Activated CD4-positive, alpha-beta T cell treated with anti-CD3 and anti-CD28 coated beads, Interleukin-2, amount 50 U/mL, for 1 hour (primary cell): ENCODE results near the gene SIK3.

ENCODE experiments used
- DNase-seq: peaks from one replicate; pipeline ENCODE4 v3.0.0-alpha.2; 2020

The SIK3 gene

DNA sequence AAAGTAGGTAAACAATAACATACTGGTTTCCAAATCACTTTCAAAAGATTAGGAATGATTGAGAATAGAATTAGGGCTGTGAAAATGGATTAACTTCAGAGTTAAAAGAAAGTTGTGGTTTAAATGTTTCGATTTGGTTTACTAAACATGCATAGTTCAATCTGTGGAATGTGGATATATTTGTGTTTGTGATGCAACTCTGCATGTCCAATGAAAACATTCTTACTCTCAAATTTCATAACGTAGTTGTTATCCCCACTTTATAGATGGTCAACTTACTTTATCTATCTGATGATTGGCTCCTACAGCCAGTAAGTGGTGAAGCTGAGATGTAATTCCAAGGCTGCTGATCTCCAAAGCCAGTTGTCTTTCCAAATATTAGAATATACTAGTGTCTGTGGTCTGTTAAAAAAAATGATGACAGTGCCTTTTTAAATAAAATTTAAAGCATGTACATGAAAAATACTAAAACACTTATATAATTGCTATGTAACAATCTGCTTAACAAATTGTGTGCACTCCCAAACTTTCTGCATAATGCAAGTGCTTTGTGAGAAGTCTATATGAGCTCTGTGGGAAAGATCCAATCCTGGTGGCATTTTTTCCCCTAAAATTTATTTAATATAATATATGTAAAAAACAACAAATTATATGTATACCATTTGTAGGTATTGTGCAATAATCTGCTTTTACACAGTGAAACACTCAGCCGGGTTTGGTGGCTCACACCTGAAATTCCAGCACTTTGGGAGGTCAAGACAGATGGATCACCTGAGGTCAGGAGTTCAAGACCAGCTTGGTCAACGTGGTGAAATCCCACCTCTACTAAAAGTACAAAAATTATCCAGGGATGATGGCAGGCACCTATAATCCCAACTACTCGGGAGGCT is 9.7 kb upstream of the SIK3 start:
- no peak for DNase-seq

DNA sequence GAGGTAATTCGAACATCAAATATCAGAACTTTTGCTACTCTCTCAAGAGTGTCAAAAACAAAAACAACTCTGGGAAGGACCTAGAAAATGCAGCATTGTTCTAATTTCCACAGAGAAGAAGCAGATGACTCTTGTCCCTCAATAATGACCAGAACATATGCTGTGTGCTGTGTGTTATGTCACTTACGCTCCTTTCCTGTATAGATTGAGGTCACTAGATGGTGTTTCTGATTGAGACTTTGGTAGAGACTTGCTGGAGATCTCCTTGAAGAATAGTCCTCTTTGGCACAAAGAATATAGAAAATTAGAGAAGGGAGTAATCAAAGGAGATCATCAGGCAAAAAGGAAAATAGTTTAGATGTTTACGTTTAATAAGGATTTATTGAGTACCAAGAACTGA is 2.3 kb upstream of the SIK3 start:
- DNase-seq, result no peak

DNA sequence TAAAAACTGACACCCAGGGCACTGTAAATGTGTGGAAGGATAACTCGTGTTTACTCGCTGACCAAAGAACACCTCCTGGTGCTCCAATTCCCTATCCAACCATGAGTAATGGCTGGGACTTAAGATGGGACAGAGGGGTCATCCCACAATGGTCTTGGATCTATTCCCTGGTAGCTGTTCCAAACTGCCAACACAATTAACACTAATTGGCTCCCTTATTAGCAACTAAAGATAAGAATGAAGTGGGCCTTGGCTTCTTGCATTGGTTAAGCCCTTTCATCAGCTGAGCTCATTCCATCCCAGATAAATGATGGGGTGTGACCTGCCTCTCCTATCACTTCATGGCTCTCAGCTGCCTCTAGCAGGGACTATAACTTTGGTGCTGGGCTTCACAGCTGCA is 1.5 kb upstream of the SIK3 start:
- no peak for DNase-seq

DNA sequence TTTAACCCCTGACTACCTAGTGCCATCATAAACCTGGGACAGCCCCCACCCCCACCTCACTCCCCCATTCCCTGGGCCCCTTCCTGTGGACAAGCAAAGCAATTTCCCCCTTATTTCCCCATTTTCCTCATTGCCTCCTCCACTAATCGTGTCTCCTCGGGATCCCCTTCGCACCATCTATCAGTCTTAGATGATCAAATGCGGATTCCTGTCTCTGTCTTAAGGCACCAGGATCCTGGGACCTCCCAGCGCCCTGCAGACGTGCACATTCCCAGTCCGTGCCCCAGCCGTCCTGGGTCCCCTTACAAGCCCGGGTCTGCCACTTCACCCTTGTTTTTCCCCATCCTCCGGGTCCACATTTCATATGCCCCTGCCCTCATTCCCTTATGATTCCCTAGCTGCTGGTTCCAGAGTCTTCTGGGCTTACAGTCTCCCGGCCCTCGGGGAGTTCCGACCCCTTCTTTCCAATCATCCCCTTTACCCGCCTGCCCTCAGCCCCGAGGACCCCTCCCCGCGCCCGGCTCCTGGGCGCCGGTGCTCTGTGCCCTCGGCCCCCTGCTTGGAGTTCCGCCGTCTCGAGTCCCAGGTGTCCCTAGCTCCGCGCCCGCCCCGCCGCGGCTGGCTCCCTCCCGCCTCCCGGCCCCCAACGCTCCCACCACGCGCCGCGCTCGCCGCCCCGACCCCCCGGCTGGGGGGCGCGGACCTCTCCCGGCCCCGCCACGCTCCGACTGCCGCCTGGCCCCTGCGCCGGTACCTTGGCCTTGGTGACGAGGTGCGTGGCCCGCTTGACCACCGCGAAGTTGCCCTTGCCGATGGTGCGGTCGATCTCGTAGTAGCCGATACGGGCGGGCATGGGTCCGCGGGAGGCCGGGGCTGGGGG is 599 bp downstream of the SIK3 start:
- DNase-seq, result peak; percentile 20

DNA sequence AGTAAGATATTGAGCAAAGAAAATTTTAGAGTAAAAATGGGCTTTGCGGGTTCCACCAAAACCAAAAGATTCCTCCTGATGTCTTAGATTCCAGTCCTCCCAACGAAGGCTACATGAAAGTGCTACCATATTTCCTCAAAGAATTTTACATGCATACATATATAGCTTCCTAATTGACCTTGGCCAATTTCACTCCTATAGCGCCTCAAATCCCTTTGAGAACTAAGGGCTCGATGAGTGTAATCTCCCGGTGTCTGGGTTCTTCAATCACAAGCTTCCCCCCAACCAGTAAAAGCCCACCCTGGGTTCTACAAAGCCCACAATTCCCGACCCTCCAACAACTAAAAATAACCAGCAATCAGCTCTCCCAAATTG is 1.2 kb downstream of the SIK3 start:
- no peak for DNase-seq

DNA sequence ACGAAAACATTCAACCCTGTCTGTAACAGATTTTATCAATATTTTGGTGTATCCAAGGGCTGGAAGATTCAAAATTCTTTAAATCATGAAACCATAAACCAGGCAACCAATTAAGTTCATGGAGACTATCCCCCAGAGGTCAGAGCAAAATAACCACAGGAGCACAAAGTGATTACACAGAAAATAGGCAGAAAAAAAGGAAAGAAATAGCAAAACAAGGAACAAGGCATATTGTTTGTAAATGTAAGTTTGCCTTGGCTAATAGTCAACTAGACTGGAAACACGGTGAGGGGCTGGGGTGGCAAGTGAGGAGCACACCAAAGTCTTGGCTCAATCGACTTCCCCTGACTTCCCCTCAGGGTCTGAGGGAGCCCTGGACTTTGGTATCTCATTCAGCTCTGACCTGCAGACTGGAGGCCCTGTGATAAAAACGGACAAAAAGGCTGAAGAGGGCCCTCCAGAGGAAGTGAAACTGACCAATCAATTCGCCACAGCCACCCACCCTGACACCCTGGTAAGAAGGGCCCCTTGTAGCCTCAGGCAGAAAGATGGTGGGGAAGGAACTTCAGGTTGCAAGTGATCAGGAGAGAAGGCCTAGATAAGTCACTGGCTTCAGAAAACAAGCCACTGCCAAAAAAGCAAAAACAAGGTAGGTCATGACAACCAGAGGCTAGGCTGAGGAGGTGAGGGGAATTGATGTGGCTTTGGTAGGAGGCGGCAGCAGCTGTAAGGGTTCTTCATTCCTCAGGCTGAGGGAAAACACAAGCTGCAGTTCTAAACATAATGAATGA is 1.8 kb downstream of the SIK3 start:
- DNase-seq, result peak; percentile 44

DNA sequence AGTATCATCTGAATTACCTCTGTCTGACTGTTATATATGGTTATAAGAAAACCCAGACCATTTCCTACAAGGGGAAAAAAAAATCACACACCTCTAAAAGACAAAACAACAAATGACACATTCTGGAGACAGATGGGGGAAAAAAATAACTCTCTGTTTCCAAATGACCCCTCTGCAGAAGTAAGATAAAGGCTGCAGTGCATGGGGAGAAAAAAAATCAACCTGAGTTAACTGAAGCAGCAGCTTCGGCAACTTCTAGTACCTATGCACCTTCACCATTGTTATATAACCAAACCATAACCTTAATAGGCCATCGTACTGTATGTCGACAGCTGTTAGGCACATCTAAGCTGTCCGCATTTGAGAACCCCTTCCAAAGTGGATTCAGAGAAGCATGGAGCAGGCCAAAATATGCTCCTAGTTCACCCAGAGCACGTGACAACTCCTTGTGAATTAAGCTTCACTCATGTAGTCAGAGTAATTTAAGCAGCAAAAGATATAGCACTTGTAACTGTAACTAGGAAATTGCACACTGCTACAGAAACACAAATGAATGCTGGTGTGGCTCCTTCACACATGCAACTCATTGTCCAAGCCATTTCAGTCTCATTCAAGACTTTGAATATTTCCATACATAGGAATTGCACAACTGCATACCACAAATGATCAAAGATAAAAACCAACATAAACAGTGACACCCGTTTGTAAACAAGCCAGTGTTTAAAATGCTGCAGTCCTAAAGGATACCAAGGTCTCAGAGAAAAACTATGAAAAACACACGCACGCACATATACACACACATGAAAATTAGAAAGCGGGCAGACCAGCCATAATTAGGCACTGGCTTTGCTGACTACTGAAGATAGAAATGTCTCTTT is 2.7 kb downstream of the SIK3 start:
- no peak for DNase-seq

DNA sequence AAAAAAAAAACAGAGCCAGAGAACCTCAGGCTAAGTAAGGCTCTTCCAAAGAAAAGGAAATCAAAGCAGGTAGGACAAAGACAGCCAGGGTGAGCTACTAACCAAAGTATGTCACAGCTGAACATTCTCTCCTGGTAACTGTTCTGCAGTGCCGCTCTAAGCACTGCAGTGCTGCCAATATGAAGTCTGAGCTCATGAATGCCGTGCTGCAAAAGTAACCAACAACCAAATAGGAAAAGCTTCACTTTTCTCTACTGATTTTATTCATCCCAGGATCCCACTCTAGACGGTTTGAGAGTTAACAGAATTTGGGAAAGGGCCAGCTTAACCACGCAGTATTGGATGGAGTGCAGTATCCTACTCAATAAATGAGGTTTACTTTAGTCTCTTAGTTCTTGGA is 3.5 kb downstream of the SIK3 start:
- DNase-seq, result no peak

DNA sequence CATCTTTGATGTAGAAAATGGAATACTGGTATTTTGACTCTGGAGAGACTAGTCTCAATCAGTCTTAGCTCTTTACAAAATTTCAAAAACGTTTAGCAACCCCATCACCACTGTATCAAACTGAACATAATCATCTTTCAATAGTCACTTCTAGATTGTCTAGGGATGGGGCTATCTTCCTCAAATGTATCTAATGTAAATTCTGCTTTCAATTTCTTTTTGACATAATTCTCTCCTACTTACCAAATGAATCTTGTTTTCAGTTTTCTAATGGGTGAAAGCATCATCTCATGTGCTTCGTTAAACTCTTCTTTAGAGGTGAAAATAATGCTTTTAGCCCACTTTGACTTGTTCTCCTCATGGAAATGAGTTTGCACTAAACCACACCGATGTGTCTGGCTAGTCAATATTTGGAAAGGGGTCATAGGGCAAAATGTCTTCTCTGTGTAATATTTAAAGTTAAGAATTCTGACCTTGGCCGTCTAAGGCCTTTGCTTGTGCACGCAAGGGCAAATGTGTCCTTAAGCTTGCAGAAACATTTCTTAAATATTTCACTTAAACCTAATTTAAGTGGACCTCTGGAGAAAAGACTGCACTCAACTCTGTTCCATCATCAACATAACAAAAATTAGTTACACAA is 5.2 kb downstream of the SIK3 start:
- no peak for DNase-seq

DNA sequence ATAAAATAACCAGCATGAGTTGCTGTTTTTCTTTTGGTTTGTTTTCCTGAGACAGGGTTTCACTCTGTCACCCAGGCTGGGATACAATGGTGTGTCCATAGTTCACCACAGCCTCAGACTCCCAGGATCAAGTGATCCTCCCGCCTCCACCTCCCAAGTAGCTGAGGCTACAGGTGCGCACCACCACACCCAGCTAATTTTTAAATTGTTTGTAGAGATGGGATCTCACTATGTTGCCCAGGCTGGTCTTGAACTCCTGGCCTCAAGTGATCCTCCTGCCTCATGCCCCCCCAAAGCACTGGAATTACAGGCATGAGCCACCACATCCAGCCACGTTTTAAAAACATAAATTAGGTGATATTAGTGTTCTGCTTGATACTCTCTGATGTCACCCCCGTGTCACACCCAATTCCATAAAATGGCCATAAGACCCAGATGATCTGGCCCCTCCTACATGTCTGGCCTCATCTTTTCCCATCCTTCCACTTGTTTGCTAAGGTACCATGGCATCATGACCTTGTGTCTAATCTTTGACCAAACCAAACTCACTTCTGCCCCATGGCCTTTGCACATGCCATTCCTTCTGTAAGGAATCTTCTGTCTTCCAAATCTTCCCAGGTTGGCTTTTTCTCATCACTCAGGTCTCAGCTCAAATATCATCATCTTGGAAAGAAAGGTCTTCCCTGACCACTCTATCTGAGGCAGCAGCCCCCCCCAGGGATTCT is 6.3 kb downstream of the SIK3 start:
- no peak for DNase-seq

DNA sequence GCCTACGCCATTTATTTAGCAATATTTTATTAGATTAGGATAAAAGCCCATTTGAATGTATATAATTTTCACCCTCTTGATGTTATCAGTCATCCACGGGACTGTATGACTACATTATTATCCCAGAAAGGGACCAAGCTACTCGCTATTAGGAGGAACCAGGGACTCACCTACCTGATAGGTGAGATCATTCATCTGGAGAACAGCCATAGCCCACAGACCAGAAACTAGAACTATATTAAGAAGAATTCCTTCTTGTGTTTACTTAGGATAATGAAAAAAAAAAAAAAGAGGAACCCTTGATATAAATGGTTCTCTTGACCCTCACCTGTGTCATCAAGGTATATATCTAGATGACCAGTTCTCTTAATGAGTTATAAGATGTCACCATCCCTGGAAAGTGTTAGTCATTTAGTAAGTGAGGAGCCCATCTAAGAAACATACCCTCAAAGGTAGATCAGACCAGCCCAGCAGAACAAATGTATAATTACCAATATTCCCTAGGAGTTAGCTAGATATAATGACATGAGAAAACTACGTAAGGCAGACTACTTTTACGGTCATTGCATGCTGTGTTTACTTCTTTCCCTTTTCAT is 8.0 kb downstream of the SIK3 start:
- no peak for DNase-seq

DNA sequence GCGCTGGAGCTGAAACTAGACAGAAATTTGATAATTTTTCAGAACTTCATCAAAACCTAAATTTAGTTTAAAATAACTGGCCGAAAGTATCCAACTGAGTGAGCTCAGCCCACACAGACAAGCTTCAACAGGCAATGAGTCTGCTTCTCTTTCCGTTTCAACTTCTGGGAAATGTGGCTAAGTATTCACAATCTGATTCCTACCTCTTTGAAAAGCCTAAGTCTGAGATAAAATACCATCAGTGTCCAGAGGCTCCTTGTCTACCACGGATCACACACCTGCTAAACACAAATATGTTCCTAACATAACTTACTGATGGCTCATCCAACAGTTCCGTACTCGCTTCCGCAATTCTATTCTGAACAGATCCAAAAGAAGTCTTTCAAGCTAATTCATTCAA is 8.5 kb downstream of the SIK3 start:
- DNase-seq, result no peak

DNA sequence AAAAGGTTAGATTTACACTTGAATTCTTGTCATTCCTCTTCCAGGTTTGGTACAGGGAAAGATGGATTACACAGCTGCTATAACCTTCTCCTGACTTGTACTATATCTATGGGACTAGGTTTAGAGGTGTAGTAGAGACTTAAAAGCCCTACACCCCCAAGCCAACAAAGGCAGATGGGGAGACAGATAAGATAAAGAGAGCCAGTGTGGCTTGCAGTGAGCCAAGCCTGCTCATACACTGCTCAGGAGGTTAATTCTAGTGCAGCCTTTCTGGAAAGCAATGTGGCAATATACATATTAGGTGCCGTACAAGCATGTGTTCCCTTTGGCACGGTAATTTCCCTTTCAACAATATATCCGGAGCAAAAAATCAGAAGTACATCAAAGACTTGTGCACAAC is 10.8 kb downstream of the SIK3 start:
- no peak for DNase-seq

DNA sequence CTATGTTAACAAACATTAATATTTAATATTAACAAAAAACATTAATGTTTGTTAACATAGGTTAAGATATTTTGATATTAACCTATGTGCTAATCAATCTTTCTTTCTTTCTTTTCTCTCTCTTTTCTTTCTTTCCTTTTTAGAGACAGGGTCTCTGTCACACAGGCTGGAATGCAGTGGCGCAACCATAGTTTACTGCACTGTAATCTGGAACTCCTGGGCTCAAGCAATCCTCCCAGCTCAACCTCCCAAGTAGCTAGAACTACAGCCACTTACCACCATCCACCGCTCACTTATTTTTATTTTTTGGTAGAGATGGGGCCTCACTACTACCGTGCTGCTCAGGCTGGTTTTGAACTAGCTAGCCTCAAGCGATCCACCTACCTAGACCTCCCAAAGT is 13.2 kb downstream of the SIK3 start:
- no peak for DNase-seq

DNA sequence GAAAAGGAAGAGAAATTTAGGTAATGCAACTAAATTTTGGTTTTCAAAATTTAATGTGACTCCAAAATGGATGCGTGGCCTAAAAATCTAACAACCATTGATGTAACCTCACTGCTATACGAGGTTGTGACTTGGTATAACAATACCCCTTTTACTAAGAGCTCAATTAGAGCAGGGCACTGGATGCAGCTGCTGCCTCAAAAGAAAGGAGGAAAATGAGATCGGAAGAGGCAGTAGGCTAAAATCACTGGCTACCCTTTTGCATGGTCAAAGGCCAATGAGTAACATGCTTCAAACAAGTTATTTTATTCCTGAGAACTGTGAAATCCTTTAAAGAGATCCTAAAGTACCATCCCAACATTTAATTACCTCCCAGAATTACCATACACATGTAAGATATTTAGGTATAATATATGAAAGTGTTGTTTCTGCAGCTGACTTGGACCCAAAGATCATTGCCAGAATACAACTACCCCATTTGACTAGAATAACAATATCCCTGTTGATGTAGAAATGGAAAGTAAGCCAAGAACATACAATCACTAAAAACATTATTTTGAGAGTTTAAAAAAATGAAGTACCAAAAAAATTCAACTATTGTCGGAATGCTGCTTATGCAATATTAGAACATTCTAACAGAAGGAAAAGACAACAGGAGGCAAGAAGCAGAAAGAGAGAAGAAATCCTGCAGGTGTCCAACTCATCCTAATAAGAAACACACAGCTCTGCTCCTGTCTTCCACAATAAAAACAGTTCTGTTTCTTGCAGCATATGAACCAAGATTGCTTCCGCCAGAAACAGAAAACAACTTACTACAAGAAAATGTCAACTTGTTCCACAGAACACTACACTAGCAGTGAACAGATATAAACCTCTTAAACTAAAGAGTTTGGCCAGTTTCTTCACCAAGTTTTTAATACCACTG is 15.0 kb downstream of the SIK3 start:
- no peak for DNase-seq

DNA sequence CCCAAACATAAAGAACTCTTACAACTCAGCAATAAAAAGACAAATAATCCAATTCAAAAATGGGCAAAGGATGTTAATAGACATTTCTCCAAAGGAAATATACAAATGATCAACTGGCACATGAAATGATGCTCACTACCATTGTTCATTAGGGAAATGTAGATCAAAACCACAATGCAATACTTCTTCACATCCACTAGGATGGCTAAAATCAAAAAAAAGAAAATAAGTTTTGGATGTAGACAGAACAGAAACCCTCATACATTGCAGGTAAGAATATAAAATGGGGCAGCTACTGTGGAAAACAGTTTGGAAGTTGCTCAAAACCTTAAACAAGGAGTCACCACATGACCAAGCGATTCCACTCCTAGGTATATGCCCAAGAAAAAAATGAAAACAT is 16.3 kb downstream of the SIK3 start:
- DNase-seq, result no peak

DNA sequence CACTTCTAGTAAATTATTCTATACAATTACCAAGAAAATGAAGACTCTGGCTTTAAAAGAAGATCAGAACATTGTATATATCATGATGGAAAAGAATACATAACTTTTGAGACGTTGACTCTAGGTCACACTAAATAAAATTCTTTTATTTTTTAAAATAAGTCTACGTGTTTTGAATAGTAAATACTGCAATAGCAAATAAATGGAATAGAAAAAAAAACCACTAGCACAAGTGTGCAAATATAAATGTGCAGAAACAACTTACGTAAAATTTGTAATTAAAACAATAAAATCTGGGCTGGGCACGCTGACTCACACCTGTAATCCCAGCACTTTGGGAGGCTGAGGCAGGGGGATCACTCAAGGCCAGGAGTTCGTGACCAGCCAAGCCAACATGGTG is 17.9 kb downstream of the SIK3 start:
- DNase-seq, result no peak

DNA sequence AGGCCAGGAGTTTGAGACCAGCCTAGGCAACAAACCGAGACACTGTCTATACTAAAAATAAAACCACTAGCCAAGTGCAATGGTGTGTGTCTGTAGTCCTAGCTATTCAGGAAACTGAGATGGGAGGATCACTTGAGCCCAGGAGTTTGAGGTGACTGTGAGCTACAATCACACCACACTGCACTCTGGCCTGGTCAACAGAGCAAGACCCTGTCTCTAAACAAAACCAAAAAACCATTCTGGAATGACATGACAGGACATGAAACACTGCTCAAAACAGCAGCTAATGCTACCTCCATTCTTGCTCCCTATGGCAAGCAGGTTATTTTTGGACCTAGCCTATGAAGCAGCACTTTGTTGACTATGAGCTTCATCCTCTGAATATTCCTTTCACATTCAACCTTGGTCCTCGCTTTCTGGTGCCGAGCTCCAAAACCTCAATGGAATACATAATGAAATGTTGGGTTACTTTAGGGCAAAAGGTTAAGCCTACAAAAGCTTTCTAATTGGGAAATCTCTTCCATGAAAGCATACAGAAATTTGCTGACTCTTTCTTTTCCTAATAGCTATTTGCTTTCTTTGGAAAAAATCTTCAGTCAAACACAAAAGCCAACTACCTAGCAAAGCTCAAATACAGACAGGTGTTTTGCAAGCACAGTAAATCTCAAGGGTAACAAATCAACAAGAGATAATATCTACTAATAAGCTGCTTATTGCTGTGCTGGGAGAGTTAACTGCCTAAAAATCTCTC is 21.1 kb downstream of the SIK3 start:
- DNase-seq, result no peak

DNA sequence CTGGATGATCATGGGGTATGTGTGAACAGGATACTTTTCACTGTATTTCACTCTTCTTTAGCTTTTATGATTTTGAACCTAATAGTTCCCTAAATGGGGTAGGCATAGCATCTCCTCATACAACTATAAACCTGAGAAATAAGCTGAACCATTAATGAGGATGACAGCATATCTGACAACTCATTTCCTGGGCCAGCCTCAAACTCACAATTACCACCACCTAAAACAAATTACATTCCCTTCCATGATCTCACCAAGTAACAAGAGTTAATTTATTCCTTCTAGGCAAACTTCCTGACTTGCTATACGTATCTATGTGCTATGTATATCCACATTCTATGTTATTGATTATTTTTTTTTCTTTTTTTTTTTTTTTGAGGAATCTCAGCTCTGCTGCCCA is 23.0 kb downstream of the SIK3 start:
- no peak for DNase-seq
